Stimulated activated naive CD8-positive, alpha-beta T cell treated with anti-CD3 and anti-CD28 coated beads, Interleukin-15, Interleukin-2, amounts not matched to agents 100 ng/mL and 50 ng/mL, for 24 hours (primary cell): ENCODE data around the gene MYOG.

Experiments
- H3K27ac Mint-ChIP-seq: one replicate; pipeline ENCODE4 v1.8.0; 2021; ENCODE audit warnings: mild to moderate bottlenecking, mixed read lengths
- H3K27me3 Mint-ChIP-seq: one replicate; pipeline ENCODE4 v1.8.0; 2021; ENCODE audit warnings: mixed read lengths
- H3K36me3 Mint-ChIP-seq: one replicate; pipeline ENCODE4 v1.8.0; 2021; ENCODE audit warnings: low read depth, mixed read lengths
- H3K4me1 Mint-ChIP-seq: one replicate; pipeline ENCODE4 v1.8.0; 2021; ENCODE audit warnings: low read depth, mixed read lengths
- H3K4me3 Mint-ChIP-seq: one replicate; pipeline ENCODE4 v1.8.0; 2021; ENCODE audit warnings: mild to moderate bottlenecking, mixed read lengths
- H3K9me3 Mint-ChIP-seq: one replicate; pipeline ENCODE4 v1.8.0; 2021; ENCODE audit warnings: mixed read lengths

MYOG gene

DNA sequence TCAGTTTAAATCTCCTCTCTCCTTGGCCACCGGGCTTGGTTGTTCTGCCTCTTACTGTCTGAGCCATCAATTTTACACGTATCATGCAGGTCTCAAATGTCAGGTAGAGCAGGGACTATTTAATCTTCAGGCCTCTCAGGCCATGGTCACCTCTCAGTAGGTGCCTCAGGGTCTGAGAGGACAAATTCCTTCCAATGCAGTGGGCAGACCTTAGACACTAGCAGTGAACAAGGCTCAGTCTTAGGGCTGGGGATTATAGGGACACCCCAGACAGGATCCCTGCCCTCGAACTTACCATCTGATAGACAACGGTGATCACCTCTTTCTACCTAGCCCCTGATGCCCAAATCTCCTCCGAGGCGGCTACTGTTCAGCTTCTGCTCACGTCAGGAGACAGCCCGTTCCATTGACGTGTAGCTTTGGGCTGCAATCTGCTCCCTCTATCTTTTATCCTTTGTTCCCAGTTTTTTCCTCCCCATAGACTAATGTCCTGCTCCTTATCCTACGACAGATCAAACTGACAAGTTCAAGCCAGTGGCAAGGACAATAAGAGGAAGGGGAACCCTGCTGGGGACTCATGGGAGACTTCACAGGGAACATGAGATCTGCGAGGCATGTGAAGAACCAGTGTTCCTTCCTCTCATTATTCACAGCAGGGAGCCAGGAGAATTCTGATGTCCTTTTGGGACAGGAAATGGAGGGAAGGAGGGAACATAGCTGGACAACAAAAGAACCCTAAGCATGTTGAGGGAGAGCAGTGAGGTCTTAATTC lies 1.4 kb upstream of the MYOG start:
- no peaks in the 10 kb centered on the region for H3K36me3 Mint-ChIP-seq

DNA sequence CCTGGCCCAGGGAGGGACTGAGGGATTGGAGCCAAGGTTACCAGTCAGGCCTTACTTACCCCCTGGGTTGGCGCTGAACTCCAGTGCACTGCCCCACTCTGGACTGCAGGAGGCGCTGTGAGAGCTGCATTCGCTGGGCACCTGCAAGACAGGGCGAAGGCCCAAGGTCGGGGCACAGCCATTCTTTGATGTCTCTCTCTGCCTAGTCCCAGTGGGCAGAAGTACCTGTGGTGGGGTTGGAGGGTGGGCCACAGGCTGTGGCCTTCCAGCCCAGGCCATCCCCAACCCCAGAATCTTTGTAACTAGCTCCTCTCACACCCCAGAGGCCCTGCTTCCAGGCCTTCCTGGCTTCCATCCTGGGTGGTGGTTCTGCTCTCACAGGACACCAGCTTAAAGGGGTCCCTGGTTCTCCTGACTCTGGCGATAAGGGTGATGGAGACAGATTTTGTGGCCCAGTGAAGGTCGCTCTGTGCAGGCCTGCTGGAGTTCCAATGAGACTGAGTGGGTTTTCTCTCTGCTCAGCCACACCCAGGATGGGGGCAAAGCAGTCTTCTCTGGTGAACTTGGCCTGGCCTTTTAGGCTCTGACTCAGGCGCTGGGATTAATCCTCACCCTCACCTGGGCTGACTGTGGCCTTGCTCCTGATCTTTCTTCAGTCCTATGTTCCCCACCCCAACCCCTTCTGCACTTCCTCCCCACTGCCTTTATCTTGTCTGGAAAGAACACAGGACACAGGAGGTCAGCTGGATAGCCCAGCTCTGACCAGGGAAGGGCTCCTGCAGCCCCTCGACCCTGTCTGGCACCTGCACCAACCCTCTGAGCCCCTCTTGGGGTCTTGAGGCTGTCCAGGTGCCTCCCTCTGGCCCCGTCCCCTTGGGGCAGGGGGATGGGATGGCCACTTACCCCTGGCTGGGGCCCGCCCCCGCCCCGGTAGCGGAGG lies 954 bp downstream of the MYOG start:
- Mint-ChIP-seq H3K27ac (no peak overlapping the region), H3K27me3 (peaks cover 10% of the 10 kb centered on the region)

More for the DNA sequence above, 1.4 kb upstream of the MYOG start:
- Mint-ChIP-seq H3K4me1 (no peaks in the 10 kb centered on the region), H3K9me3 (no peaks in the 10 kb centered on the region), H3K4me3 (no peak overlapping the region), H3K27me3 (peaks cover 17% of the 10 kb centered on the region), H3K27ac (no peak overlapping the region)

DNA sequence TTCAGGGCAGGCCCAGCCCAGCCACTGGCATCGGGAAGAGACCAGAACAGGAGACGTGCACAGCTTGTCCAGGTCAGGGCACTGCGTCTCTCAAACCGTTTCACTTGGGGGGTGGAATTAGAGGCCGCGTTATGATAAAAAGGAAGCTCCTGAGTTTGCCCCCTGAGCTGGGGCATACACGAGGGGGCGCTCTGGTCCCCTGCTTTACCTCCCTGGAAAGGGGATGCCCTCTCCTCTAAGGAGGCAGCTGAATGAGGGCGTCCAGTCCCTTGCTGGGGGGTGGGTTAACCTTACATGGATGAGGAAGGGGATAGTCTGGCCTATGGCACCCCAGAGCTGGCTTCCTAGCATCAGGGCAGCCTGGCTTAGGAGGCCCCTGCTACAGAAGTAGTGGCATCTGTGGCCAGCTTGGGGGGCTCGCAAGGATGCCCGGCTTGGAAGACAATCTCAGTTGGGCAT lies 2.3 kb downstream of the MYOG start:
- Mint-ChIP-seq H3K36me3 (no peaks in the 10 kb centered on the region), H3K4me3 (no peak overlapping the region), H3K4me1 (no peaks in the 10 kb centered on the region), H3K27ac (no peak overlapping the region), H3K27me3 (peaks cover 9% of the 10 kb centered on the region), H3K9me3 (no peaks in the 10 kb centered on the region)

More for the DNA sequence above, 954 bp downstream of the MYOG start:
- Mint-ChIP-seq H3K4me3 (no peak overlapping the region), H3K36me3 (no peaks in the 10 kb centered on the region), H3K9me3 (no peaks in the 10 kb centered on the region), H3K4me1 (no peaks in the 10 kb centered on the region)

DNA sequence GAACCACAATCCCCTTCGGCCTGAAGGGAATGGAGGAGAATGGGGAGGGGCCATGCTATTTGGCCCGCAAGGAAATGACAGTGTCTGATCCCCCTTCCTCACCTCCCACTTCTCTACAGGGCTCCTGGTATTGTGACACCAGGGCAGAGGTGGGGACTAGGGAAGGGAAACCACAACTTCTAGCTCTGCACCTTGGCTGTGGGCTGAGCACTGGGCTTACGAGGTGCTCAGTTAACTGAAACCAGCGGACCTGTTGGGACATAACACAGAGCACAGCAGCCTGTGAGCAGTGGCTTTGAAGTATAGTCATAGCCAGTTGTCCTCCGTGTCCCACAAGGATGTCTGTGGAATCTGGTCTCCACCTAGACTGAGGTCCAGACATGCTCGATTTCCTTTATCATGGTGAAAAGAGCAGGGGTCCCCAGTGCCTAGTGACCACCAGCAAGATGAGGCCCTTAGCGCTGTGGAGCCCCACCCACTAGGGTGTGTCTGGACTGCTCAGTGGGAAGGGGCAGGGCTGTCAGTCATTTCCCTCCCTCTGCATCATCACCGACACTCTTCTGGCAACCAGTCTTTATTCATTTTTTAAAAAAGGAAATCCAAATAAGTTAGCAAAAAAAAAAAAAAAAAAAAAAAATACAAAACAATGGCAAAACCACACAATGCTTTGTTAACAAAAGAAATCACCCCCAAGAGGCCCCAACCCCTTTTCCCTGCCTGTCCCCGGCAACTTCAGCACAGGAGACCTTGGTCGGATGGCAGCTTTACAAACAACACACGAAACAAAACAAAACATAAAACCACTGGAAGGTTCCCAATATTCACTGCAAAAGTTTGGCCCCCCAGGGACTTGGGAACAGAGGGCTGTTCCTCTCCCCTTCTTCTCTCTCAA lies 3.0 kb downstream of the MYOG start:
- no peaks in the 10 kb centered on the region for H3K36me3 Mint-ChIP-seq
- H3K4me1 Mint-ChIP-seq, result no peaks in the 10 kb centered on the region
- H3K4me3 Mint-ChIP-seq, result no peak overlapping the region
- H3K9me3 Mint-ChIP-seq, result no peaks in the 10 kb centered on the region
- no peak overlapping the region for H3K27ac Mint-ChIP-seq
- H3K27me3 Mint-ChIP-seq, result peaks cover 8% of the 10 kb centered on the region

DNA sequence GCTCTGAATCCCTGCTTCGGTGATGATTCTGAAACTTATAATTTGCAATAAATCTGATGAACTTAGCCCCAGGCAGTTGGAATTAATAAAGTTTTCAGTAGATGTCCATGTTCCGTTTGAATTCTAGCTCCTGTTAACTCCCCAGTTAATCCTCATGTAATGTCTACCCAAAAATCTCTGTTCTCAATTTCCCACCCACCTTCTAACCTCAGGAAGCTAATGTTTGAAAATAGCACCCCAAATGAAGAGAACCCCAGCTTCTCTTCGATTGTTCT lies 3.6 kb downstream of the MYOG start:
- H3K4me3 Mint-ChIP-seq, result no peak overlapping the region
- no peaks in the 10 kb centered on the region for H3K36me3 Mint-ChIP-seq
- peaks cover 8% of the 10 kb centered on the region for H3K27me3 Mint-ChIP-seq
- H3K4me1 Mint-ChIP-seq, result no peaks in the 10 kb centered on the region
- H3K9me3 Mint-ChIP-seq, result no peaks in the 10 kb centered on the region
- no peak overlapping the region for H3K27ac Mint-ChIP-seq

DNA sequence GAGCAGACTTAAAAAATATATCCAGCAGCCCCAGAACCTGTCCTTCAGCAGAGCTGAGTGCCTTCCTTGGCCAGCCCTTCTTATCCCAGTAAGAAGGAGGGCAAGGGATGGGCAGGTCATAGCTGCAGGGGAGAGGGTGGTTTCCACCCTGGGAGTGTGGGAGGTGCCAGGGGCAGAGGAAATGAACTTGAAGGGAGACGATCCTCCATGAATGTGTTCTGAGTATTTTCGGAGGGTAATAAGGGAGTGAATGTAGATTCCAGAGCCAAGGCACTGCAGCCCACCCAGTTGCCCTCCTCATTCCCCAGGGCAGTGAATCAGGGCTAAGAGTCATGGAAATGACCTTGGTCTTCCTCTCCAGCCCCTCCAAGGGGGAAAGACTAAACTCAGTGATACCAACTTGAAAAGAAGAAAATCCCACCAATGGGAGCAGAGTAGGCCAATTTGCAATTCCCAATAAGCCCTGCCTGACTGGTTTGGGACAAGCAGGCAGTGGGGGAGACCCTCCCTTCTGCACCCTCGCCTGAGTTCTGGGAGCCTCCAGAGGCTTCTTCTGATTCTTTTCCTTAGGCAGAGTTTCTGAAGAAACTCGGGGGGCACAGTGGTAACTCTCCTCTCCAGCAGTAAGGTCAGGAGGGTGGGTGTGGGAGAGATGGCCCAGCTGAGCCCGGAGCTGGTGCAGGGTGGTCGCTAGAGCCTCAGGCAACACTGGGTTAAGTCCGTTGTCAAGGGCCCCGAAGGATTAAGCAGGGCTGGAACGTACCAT lies 4.2 kb downstream of the MYOG start:
- Mint-ChIP-seq H3K9me3 (no peaks in the 10 kb centered on the region), H3K4me1 (no peaks in the 10 kb centered on the region), H3K36me3 (no peaks in the 10 kb centered on the region), H3K4me3 (no peak overlapping the region), H3K27me3 (peaks cover 8% of the 10 kb centered on the region), H3K27ac (no peak overlapping the region)

DNA sequence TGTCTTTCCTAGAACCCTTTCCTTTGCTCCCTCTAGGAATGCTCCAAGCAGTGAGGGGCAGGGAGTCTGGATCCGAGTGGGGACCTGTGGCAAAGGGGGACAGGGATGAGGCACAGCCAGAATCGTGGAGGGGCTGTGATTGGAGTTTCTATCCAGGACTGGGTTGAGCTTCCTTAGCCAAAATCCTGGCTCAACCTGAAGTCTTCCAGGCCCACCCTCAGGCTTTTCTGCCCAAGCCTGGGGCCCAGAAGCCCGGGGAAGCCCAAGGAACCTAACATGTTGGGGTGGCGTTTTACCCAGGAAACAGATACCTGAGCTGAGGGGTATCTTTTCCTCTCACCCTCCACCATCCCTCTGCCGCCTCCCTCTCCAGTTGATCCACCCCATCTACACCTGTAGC lies 5.4 kb downstream of the MYOG start:
- Mint-ChIP-seq H3K27me3 (peaks cover 14% of the 10 kb centered on the region), H3K4me3 (no peak overlapping the region), H3K36me3 (no peaks in the 10 kb centered on the region), H3K27ac (no peak overlapping the region), H3K4me1 (peaks cover 5% of the 10 kb centered on the region), H3K9me3 (no peaks in the 10 kb centered on the region)

DNA sequence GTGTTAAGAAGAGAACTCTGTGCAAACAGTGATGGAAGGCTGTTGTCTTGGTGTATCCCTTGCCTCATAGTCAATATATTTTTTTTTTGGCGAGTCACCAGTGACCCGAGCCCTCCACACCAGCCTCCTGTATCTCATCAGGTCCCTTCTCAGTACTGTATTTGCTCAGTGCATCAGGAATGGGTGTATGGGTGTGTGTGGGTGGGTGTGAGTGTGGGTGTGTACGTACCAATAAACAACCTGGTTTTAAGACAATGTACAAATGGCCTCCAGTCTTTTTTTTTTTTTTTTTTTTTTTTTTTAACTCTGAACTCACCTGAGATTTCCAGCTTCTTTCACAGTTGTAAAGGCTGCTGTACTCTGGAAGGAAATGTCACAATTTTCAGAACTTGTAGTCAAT lies 7.3 kb downstream of the MYOG start:
- Mint-ChIP-seq H3K9me3 (no peaks in the 10 kb centered on the region), H3K36me3 (no peaks in the 10 kb centered on the region), H3K4me1 (peaks cover 5% of the 10 kb centered on the region), H3K27me3 (peaks cover 30% of the 10 kb centered on the region), H3K27ac (no peak overlapping the region), H3K4me3 (no peak overlapping the region)

DNA sequence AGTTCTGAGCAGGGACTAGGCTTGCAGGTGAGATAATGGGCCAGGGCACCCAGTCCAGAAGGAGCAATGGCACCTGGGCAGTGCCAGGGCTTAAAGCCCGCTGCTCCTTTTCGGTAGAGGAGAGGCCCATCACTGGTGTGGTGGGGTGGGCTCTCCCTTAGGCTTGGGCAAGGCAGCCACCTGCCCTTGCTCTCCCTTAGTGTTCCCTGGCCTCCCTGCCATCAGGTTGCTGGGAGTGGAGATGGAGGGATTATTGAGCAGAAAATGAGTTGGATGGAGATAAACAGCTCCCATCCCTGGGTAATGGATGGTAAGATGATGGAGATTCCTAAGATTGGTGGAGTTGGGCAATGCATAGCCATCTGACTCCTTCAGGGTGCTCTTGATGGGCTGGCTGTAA lies 7.9 kb downstream of the MYOG start:
- peaks cover 5% of the 10 kb centered on the region for H3K4me1 Mint-ChIP-seq
- H3K9me3 Mint-ChIP-seq, result no peaks in the 10 kb centered on the region
- no peak overlapping the region for H3K4me3 Mint-ChIP-seq
- no peaks in the 10 kb centered on the region for H3K36me3 Mint-ChIP-seq
- H3K27me3 Mint-ChIP-seq, result peaks cover 35% of the 10 kb centered on the region
- H3K27ac Mint-ChIP-seq, result no peak overlapping the region

DNA sequence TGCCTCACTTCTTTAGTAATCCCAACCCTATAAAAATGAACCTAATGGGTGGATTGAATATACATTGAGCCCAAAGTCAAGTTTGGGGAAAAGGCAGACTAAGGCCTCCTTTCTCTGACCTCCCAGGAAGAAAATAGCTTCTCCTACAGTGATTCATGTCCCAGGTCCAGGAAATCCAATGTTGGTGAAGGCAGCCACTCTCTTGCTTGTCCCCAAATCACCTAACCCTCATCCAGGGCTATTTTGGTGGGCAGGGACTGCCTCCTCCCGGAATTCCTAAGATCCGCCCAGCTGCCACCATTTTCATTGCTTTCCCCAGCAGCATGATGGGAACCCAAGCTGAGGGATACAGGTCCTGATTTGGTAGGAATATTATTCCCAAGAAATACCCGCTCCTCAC lies 8.4 kb downstream of the MYOG start:
- H3K27ac Mint-ChIP-seq, result no peak overlapping the region
- H3K4me3 Mint-ChIP-seq, result no peak overlapping the region
- no peaks in the 10 kb centered on the region for H3K36me3 Mint-ChIP-seq
- H3K4me1 Mint-ChIP-seq, result peaks cover 5% of the 10 kb centered on the region
- peaks cover 37% of the 10 kb centered on the region for H3K27me3 Mint-ChIP-seq
- H3K9me3 Mint-ChIP-seq, result no peaks in the 10 kb centered on the region

DNA sequence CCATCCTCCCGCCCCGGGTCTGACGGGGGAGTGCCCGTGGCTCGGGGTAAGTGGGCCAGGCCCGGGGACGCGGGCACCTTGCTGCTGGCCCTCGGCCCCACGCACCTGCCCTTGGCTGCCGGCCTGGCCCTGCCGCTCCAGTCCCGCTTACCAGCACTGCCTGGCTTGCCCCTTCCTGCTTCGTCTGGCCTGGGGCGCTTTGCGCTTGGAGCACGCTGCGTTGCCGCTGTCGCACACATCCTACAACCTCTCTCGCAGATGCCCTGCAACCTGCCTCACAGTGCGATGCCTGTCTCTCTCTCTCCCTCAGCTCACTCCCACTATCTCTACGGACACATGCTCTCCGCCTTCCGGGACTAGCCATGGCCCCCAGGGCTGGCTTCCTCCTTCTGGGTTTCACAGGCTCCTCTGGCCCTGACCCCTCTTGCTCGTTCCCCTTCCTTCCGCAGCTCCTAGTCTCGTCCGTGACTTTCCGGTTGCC lies 9.7 kb downstream of the MYOG start:
- peak overlapping the region; percentile 71 for H3K4me3 Mint-ChIP-seq
- H3K36me3 Mint-ChIP-seq, result no peaks in the 10 kb centered on the region
- no peaks in the 10 kb centered on the region for H3K9me3 Mint-ChIP-seq
- H3K4me1 Mint-ChIP-seq, result peaks cover 5% of the 10 kb centered on the region
- H3K27me3 Mint-ChIP-seq, result peaks cover 33% of the 10 kb centered on the region
- H3K27ac Mint-ChIP-seq, result peak overlapping the region; percentile 36

DNA sequence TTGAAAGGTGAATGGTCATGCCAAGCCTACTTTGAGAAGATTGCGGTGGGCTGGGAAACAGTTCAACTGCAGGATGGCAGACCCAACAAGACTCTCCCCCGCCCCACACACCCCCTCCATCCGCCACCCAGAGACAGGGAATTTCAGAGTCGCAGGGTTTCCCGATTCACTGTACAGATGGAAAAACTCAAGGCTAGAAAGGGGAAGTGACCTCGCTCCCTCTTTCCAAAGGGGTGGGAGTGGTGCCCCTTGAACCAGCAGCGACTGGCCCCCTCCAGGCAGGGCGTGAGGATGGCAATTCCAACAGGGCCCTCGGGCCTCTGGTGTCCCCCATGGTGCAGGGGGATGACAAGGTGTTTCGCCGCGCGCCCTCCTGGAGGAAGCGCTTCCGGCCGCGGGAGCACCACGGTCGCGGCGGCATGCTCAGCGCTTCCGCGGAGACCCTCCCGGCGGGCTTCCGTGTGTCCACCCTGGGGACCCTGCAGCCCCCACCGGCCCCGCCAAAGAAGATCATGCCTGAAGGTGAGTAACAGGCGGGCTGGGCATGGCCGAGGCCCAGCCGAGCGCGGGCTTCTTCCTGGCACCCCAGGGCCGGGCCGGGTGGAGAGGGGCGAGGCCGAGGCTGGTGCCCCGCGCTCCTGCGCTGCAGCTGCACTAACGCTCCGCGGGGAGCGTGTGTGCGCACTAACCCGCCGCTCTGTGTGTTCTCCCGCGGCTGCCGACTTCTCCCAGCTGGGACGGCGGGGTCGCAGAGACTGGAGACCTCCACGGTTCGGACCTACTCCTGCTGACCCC lies 10.4 kb downstream of the MYOG start:
- H3K9me3 Mint-ChIP-seq, result no peaks in the 10 kb centered on the region
- H3K27ac Mint-ChIP-seq, result no peak overlapping the region
- no peak overlapping the region for H3K4me3 Mint-ChIP-seq
- peaks cover 5% of the 10 kb centered on the region for H3K4me1 Mint-ChIP-seq
- H3K27me3 Mint-ChIP-seq, result peaks cover 33% of the 10 kb centered on the region
- H3K36me3 Mint-ChIP-seq, result no peaks in the 10 kb centered on the region

DNA sequence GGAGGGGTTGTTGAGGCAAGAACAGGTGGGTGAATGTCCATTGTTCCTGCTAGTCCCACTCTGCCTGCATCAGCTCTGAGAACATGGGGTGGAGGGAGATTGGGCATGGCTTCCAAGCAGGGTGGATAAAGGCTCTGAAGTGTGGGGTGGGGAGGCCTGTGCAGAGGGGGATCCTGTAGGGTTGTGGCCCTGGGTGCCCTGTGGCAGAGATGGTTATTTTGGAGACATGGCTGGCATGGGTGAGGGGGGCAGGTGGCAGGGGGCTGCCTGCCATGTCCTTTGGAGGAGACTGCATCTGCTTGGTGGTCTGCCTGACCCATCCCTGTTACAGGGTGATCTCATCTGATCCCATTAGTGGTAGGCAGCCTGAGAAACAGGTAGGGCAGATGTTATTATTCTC lies 11.2 kb downstream of the MYOG start:
- Mint-ChIP-seq H3K27me3 (peaks cover 33% of the 10 kb centered on the region), H3K9me3 (no peaks in the 10 kb centered on the region), H3K4me3 (no peak overlapping the region), H3K4me1 (peaks cover 5% of the 10 kb centered on the region), H3K27ac (no peak overlapping the region), H3K36me3 (no peaks in the 10 kb centered on the region)
